RWPE2 (cell line): Measurements from ENCODE around the gene YBEY.

Experiments used
- ATAC-seq: fragments of 200-7000 bp; cut with Tn5 transposase; 3 replicates; pipeline ENCODE4 v1.9.1; 2021; ENCODE audit warnings: low read depth
- DNase-seq: peaks from one replicate; pipeline ENCODE4 v3.0.0-alpha.2; 2020; ENCODE audit warnings: low spot score
- H3K27ac ChIP-seq: fragments of 450-650 bp; 2 replicates; pipeline ENCODE4 v1.5.1; 2017; ENCODE audit warnings: mild to moderate bottlenecking; ENCODE audit not compliant: poor library complexity, severe bottlenecking
- H3K27me3 ChIP-seq: fragments of 250-450 bp; sonication (Bioruptor Pico); 2 replicates; pipeline ENCODE4 v1.5.1; 2021; ENCODE audit warnings: mild to moderate bottlenecking, moderate library complexity; ENCODE audit not compliant: insufficient read depth, poor library complexity, severe bottlenecking
- H3K36me3 ChIP-seq: fragments of 250-450 bp; sonication (Bioruptor Pico); 2 replicates; pipeline ENCODE4 v1.5.1; 2020; ENCODE audit warnings: low read depth, mild to moderate bottlenecking, moderate library complexity
- H3K4me1 ChIP-seq: fragments of 250-450 bp; sonication (Bioruptor Pico); 2 replicates; pipeline ENCODE4 v1.5.1; 2021; ENCODE audit warnings: mild to moderate bottlenecking, moderate library complexity; ENCODE audit not compliant: insufficient read depth, poor library complexity, severe bottlenecking
- H3K4me3 ChIP-seq: fragments of 250-450 bp; sonication (Bioruptor Pico); 2 replicates; pipeline ENCODE4 v1.5.1; 2021; ENCODE audit warnings: mild to moderate bottlenecking, moderate library complexity; ENCODE audit not compliant: severe bottlenecking
- H3K9me3 ChIP-seq: fragments of 250-450 bp; sonication (Bioruptor Pico); 2 replicates; pipeline ENCODE4 v1.5.1; 2021; ENCODE audit warnings: mild to moderate bottlenecking, moderate library complexity; ENCODE audit not compliant: severe bottlenecking
- CTCF ChIP-seq: fragments of 450-650 bp; IDR thresholded peaks from one replicate; pipeline ENCODE4 v1.5.1; 2017; ENCODE audit warnings: mild to moderate bottlenecking, moderate library complexity; ENCODE audit not compliant: poor library complexity, severe bottlenecking

YBEY gene

GRCh38 chr21:46243960-46244361, 42.2 kb upstream of the YBEY start:
- DNase-seq (no peak), ATAC-seq (no peak)
- no peaks in the 10 kb centered on the region for H3K27me3 ChIP-seq
- no peak for TF ChIP-seq CTCF
- no peaks in the 10 kb centered on the region for H3K4me1 ChIP-seq
- H3K36me3 ChIP-seq: peaks cover 97% of the 10 kb centered on the region
- H3K9me3 ChIP-seq: no peaks in the 10 kb centered on the region
- no peak overlapping the region for H3K4me3 ChIP-seq
- no peak overlapping the region for H3K27ac ChIP-seq

GRCh38 chr21:46244602-46245001, 41.5 kb upstream of the YBEY start:
- Histone ChIP-seq H3K4me1 (no peaks in the 10 kb centered on the region), H3K27me3 (no peaks in the 10 kb centered on the region), H3K4me3 (no peak overlapping the region), H3K27ac (no peak overlapping the region), H3K9me3 (no peaks in the 10 kb centered on the region), H3K36me3 (peaks cover 97% of the 10 kb centered on the region)
- no peak for TF ChIP-seq CTCF
- DNase-seq: no peak
- ATAC-seq: no peak

- no peaks in the 10 kb centered on the region for H3K4me1 ChIP-seq
- no peak for TF ChIP-seq CTCF
- ATAC-seq: no peak
- no peak for DNase-seq
- no peak overlapping the region for H3K27ac ChIP-seq
- H3K4me3 ChIP-seq: no peak overlapping the region
- H3K27me3 ChIP-seq: no peaks in the 10 kb centered on the region
- peaks cover 99% of the 10 kb centered on the region for H3K36me3 ChIP-seq
- no peaks in the 10 kb centered on the region for H3K9me3 ChIP-seq
Measured at GRCh38 chr21:46245213-46245915, 40.8 kb upstream of the YBEY start.

GRCh38 chr21:46246345-46246744, 39.8 kb upstream of the YBEY start:
- Histone ChIP-seq H3K4me1 (no peaks in the 10 kb centered on the region), H3K36me3 (peaks cover 99% of the 10 kb centered on the region)

More at GRCh38 chr21:46246345-46246744, 39.8 kb upstream of the YBEY start:
- H3K27me3 ChIP-seq: no peaks in the 10 kb centered on the region
- DNase-seq: no peak
- TF ChIP-seq CTCF: no peak
- H3K4me3 ChIP-seq: no peak overlapping the region
- no peak overlapping the region for H3K27ac ChIP-seq
- no peak for ATAC-seq
- no peaks in the 10 kb centered on the region for H3K9me3 ChIP-seq
